HL-60 (cell line): ENCODE results near the gene GRPEL2.
"Not testable (repeated sequence)": the region's sequence is repeated elsewhere in the genome, so short reads cannot be mapped to it uniquely, and the experiment has no call there.

Source experiments
- DNase-seq, 2 experiments: peaks; one replicate each; pipeline ENCODE4 v3.0.0-alpha.2; 2010 to 2020; ENCODE audit warnings: low read depth in 1 of 2, low spot score in 1 of 2
- H3K27ac ChIP-seq: fragments of 250-450 bp; sonication (Bioruptor Pico); replicated peaks from 2 replicates; pipeline ENCODE4 v1.5.1; 2020; ENCODE audit warnings: mild to moderate bottlenecking, moderate library complexity
- H3K27me3 ChIP-seq: fragments of 250-450 bp; sonication (Bioruptor Pico); 2 replicates; pipeline ENCODE4 v1.5.1; 2021; ENCODE audit warnings: mild to moderate bottlenecking, moderate library complexity; ENCODE audit not compliant: insufficient read depth, poor library complexity, severe bottlenecking
- H3K4me3 ChIP-seq: replicated peaks from 2 replicates; pipeline ENCODE4 v1.5.1; 2011; ENCODE audit warnings: mild to moderate bottlenecking, control low read depth, low read length; ENCODE audit not compliant: insufficient read depth
- GABPA ChIP-seq: IDR thresholded peaks from 2 replicates; pipeline ENCODE4 v1.6.1; 2012; ENCODE audit warnings: low read depth
- POLR2AphosphoS5 ChIP-seq: IDR thresholded peaks from 2 replicates; pipeline ENCODE4 v1.6.1; 2012; ENCODE audit warnings: low read depth
- SPI1 ChIP-seq: IDR thresholded peaks from 2 replicates; pipeline ENCODE4 v1.6.1; 2012; ENCODE audit warnings: low read depth, mild to moderate bottlenecking, borderline replicate concordance
- TF ChIP-seq, protein P1 (sequence below): IDR thresholded peaks from one replicate; pipeline ENCODE4 v1.5.1; 2011; ENCODE audit warnings: low read length, control low read depth, inconsistent platforms; ENCODE audit not compliant: insufficient read depth
- TF ChIP-seq, protein P2 (sequence below): IDR thresholded peaks from 2 replicates; pipeline ENCODE4 v1.6.1; 2012; ENCODE audit warnings: low read depth; ENCODE audit not compliant: insufficient replicate concordance

Gene GRPEL2

DNA sequence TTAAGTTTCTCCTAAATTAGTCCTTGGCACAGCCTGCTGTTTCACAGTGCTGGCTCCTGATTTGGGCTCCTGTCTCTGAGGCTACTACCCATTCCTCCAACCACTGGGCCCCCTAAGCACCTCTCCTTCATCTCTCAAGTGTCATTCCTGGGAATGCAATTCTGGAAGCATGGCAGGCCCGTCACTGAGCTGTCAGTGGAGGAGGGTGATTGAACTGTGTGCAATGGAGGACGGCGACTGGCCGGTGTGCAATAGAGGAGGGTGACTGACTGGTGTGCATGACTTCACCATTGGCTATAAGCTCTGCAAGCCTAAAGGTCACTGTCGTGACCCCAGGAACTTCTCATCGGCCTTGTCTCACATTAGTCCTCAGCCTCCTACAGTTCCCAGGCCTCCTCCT lies 46.2 kb downstream of the GRPEL2 start:
- H3K4me3 ChIP-seq = no peak overlapping the region
- H3K27me3 ChIP-seq = no peaks in the 10 kb centered on the region
- DNase-seq = no peak
- H3K27ac ChIP-seq = no peak overlapping the region
- TF ChIP-seq SPI1 (no peak), GABPA (no peak), POLR2AphosphoS5 (no peak)

DNA sequence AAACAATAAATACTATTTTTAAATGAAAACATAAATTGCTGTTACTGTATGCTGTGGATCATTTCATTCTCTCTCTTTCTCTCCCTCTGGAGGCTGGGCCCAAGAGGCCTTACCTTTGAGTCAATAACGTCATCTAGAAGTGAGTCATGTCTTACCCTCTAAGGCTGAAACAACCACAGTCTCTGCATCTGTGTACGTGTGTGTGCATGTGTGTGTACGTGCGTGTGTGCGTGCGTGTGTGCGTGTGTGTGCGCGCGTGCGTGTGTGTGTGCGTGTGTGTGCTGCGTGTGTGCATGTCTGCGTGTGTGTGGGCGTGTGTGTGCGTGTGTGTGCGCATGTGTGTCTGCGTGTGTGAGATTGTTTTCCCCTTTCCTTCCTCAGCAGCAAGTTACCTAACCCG lies 47.4 kb downstream of the GRPEL2 start:
- Histone ChIP-seq H3K4me3 (no peak overlapping the region), H3K27me3 (no peaks in the 10 kb centered on the region), H3K27ac (no peak overlapping the region)
- DNase-seq = no peak
- no peak for TF ChIP-seq POLR2AphosphoS5

DNA sequence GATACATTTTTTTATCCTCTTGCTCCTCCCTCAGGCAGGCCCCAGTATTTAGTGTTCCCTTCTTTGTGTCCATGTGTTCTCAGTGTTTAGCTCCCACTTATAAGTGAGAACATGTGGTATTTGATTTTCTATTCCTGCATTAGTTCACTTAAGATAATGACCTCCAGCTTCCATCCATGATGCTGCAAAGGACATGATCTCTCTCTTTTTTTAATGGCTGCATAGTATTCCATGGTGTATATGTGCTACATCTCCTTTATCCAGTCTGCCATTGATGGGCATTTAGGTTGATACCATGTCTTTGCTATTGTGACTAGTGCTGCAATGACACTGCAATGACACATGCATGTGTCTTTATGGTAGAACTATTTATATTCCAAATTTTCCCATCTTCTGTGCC lies 49.7 kb downstream of the GRPEL2 start:
- not testable (repeated sequence) for H3K27ac ChIP-seq, H3K4me3 ChIP-seq, DNase-seq, H3K27me3 ChIP-seq

DNA sequence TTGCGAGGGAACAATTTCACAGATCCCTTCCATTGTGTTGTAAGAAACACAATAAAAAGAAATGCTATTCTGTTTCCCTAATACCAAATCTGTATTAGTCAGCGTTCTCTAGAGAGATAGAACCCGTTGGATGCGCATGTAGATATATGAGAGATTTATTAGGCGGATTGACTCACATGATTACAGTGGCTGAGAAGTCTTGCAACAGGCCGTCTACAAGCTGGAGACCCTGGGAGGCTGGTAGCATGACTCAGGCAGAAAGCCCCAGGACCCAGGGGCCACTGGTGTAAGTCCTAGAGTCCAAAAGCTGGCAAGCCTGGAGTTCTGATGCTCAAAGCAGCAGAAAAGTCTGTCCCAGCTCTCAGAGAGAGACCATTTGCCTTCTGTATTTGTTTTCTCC lies 52.2 kb downstream of the GRPEL2 start:
- Histone ChIP-seq H3K4me3 (no peak overlapping the region), H3K27me3 (no peaks in the 10 kb centered on the region), H3K27ac (no peak overlapping the region)
- DNase-seq = no peak
- no peak for TF ChIP-seq SPI1
- no peak for TF ChIP-seq POLR2AphosphoS5
- TF ChIP-seq, protein P1, sequence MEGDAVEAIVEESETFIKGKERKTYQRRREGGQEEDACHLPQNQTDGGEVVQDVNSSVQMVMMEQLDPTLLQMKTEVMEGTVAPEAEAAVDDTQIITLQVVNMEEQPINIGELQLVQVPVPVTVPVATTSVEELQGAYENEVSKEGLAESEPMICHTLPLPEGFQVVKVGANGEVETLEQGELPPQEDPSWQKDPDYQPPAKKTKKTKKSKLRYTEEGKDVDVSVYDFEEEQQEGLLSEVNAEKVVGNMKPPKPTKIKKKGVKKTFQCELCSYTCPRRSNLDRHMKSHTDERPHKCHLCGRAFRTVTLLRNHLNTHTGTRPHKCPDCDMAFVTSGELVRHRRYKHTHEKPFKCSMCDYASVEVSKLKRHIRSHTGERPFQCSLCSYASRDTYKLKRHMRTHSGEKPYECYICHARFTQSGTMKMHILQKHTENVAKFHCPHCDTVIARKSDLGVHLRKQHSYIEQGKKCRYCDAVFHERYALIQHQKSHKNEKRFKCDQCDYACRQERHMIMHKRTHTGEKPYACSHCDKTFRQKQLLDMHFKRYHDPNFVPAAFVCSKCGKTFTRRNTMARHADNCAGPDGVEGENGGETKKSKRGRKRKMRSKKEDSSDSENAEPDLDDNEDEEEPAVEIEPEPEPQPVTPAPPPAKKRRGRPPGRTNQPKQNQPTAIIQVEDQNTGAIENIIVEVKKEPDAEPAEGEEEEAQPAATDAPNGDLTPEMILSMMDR = no peak

DNA sequence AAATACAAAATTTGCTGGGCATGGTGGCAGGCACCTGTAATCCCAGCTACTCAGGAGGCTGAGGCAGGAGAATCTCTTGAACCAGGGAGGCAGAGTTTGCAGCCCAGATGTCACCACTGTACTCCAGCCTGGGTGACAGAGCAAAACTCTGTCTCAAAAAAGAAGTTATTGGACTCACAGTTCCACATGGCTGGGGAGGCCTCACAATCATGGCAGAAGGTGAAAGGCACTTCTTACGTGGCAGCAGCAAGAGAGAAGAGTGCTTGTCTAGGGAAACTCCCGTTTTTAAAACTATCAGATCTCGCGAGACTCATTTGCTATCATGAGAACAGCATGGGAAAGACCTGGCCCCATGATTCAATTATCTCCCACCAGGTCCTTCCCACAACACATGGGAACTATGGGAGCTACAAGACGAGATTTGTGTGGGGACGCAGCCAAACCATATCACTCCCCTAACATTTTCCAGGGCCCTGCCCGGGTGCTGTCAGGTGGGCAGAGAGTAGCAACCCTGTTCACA lies 53.5 kb downstream of the GRPEL2 start:
- not testable (repeated sequence) for H3K4me3 ChIP-seq, DNase-seq, H3K27ac ChIP-seq, H3K27me3 ChIP-seq

DNA sequence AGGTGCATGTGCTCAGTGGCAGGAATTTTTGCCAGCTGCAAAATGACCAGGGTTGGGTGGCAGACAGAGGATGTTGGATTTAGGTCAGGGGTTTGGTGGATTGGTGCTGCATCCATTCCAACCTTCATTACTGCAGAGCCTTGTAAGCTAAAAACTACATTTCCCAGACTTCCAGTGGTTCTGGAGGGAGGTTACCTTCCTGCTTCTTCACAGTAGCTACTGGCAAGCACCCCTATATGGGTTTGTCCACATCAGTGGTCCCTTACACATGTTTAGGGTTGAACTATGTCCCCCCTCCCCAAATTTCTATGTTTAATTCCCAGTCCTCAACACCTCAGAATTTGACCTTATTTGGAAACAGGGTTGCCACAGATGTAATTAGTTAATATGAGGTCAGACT lies 54.5 kb downstream of the GRPEL2 start:
- no peak for DNase-seq
- no peak overlapping the region for H3K27ac ChIP-seq
- H3K27me3 ChIP-seq = no peaks in the 10 kb centered on the region
- H3K4me3 ChIP-seq = no peak overlapping the region
- TF ChIP-seq, protein P1 = no peak
- TF ChIP-seq SPI1 (no peak), GABPA (no peak), POLR2AphosphoS5 (no peak)
- TF ChIP-seq, protein P2, sequence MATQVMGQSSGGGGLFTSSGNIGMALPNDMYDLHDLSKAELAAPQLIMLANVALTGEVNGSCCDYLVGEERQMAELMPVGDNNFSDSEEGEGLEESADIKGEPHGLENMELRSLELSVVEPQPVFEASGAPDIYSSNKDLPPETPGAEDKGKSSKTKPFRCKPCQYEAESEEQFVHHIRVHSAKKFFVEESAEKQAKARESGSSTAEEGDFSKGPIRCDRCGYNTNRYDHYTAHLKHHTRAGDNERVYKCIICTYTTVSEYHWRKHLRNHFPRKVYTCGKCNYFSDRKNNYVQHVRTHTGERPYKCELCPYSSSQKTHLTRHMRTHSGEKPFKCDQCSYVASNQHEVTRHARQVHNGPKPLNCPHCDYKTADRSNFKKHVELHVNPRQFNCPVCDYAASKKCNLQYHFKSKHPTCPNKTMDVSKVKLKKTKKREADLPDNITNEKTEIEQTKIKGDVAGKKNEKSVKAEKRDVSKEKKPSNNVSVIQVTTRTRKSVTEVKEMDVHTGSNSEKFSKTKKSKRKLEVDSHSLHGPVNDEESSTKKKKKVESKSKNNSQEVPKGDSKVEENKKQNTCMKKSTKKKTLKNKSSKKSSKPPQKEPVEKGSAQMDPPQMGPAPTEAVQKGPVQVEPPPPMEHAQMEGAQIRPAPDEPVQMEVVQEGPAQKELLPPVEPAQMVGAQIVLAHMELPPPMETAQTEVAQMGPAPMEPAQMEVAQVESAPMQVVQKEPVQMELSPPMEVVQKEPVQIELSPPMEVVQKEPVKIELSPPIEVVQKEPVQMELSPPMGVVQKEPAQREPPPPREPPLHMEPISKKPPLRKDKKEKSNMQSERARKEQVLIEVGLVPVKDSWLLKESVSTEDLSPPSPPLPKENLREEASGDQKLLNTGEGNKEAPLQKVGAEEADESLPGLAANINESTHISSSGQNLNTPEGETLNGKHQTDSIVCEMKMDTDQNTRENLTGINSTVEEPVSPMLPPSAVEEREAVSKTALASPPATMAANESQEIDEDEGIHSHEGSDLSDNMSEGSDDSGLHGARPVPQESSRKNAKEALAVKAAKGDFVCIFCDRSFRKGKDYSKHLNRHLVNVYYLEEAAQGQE = no peak

DNA sequence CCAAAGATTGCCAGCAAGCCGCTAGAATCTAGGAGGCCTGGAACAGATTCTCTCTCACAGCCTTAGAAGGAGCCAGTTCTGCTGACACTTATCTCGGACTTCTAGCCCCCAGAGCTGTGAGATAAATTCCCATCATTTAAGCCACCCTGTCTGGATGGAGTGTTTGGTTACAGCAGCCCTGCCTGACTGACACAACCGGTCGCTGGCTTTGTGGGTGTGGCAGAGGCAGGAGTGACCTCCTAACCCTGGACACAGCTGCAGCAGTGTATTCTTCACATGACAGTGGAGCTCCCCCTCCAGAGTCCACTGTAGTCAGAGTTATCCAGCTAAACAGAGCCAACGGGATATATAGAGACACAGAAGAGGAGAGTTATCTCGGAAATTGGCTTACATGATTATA lies 55.0 kb downstream of the GRPEL2 start:
- TF ChIP-seq, protein P2 = no peak
- TF ChIP-seq POLR2AphosphoS5 = no peak
- TF ChIP-seq, protein P1 = no peak
- no peak for TF ChIP-seq GABPA
- no peak for TF ChIP-seq SPI1
- DNase-seq = no peak
- Histone ChIP-seq H3K27ac (no peak overlapping the region), H3K27me3 (no peaks in the 10 kb centered on the region), H3K4me3 (no peak overlapping the region)
